HEK293 (cell line): Measurements from ENCODE around the gene DOCK3.

ENCODE experiments used
- CTCF ChIA-PET: fragments of 350-600 bp; formaldehyde crosslinking; extraction: SDS; loops from one replicate; lab custom pipeline; 2021; ENCODE audit warnings: antibody characterized with exemption; lab: Yijun Ruan, JAX
- POLR2A ChIA-PET: fragments of 300-600 bp; formaldehyde crosslinking; extraction: SDS; loops from one replicate; lab custom pipeline; 2020; ENCODE audit warnings: antibody characterized with exemption, inconsistent platforms; lab: Yijun Ruan, JAX
- H3K27ac ChIP-seq: fragments of 200-500 bp; sonication (Bioruptor generic); 2 replicates; pipeline ENCODE4 v1.5.1; 2014; ENCODE audit warnings: low read depth, low read length, control low read depth, inconsistent platforms; ENCODE audit errors: extremely low read depth
- H3K36me3 ChIP-seq, 2 experiments: fragments of 200-500 bp in 1 of 2; sonication (Bioruptor generic) in 1 of 2; 1 replicate in 1 of 2; 2 replicates in 1 of 2; pipeline ENCODE4 v1.5.1; 2014 to 2017; ENCODE audit warnings: inconsistent platforms in 2 of 2, low read length in 2 of 2; ENCODE audit not compliant: control insufficient read depth in 2 of 2, insufficient read depth in 1 of 2
- H3K4me1 ChIP-seq: fragments of 200-500 bp; sonication (Bioruptor generic); 2 replicates; pipeline ENCODE4 v1.5.1; 2014; ENCODE audit warnings: mild to moderate bottlenecking, low read length, inconsistent platforms; ENCODE audit not compliant: control insufficient read depth, insufficient read depth
- H3K4me3 ChIP-seq: 2 replicates; pipeline ENCODE4 v1.5.1; 2011; ENCODE audit warnings: low read depth, mild to moderate bottlenecking, control low read depth, low read length, moderate library complexity
- H3K9me3 ChIP-seq: fragments of 200-500 bp; sonication (Bioruptor generic); 2 replicates; pipeline ENCODE4 v1.5.1; 2014; ENCODE audit warnings: low read depth, low read length, inconsistent platforms; ENCODE audit not compliant: control insufficient read depth, insufficient read depth
- GLI2 ChIP-seq: fragments of 450-650 bp; formaldehyde crosslinking; IDR thresholded peaks from 2 replicates; pipeline ENCODE4; 2017; ENCODE audit warnings: missing biosample characterization, missing genetic modification characterization, low read depth, borderline replicate concordance
- MZF1 ChIP-seq: fragments of 450-650 bp; formaldehyde crosslinking; IDR thresholded peaks from 2 replicates; pipeline ENCODE4 v1.5.1; 2017; ENCODE audit warnings: missing biosample characterization, missing genetic modification characterization, borderline replicate concordance
- SETDB1 ChIP-seq: IDR thresholded peaks from one replicate; pipeline ENCODE4 v1.6.1; 2017; ENCODE audit warnings: mild to moderate bottlenecking, low read length, moderate library complexity, mixed read lengths; ENCODE audit not compliant: insufficient read length
- TRIM28 ChIP-seq: IDR thresholded peaks from 2 replicates; pipeline ENCODE4 v1.6.1; 2011; ENCODE audit warnings: low read length, control low read depth, borderline replicate concordance
- ZBTB48 ChIP-seq: fragments of 450-650 bp; formaldehyde crosslinking; IDR thresholded peaks from 2 replicates; pipeline ENCODE4 v1.5.1; 2016; ENCODE audit warnings: missing biosample characterization, missing genetic modification characterization
- ZIC2 ChIP-seq: fragments of 450-650 bp; formaldehyde crosslinking; IDR thresholded peaks from 2 replicates; pipeline ENCODE4 v1.5.1; 2016; ENCODE audit warnings: missing biosample characterization, missing genetic modification characterization
- ZNF174 ChIP-seq: fragments of 450-650 bp; formaldehyde crosslinking; IDR thresholded peaks from 2 replicates; pipeline ENCODE4 v1.5.0; 2017; ENCODE audit warnings: missing biosample characterization, mild to moderate bottlenecking, missing genetic modification characterization
- ZNF184 ChIP-seq: fragments of 450-650 bp; IDR thresholded peaks from 2 replicates; pipeline ENCODE4 v1.5.1; 2018; ENCODE audit warnings: missing biosample characterization, mild to moderate bottlenecking, missing genetic modification characterization
- ZNF202 ChIP-seq: fragments of 450-650 bp; formaldehyde crosslinking; IDR thresholded peaks from 2 replicates; pipeline ENCODE4 v1.5.1; 2016; ENCODE audit warnings: missing biosample characterization, missing genetic modification characterization, borderline replicate concordance
- ZNF248 ChIP-seq: fragments of 450-650 bp; formaldehyde crosslinking; IDR thresholded peaks from 2 replicates; pipeline ENCODE4 v1.5.1; 2017; ENCODE audit warnings: missing biosample characterization, missing genetic modification characterization
- ZNF324 ChIP-seq: fragments of 450-650 bp; formaldehyde crosslinking; IDR thresholded peaks from 2 replicates; pipeline ENCODE4 v1.5.1; 2016; ENCODE audit warnings: missing biosample characterization, missing genetic modification characterization
- ZNF391 ChIP-seq: fragments of 450-650 bp; formaldehyde crosslinking; IDR thresholded peaks from 2 replicates; pipeline ENCODE4 v1.5.1; 2016; ENCODE audit warnings: low read depth, missing biosample characterization, missing genetic modification characterization, borderline replicate concordance
- ZNF473 ChIP-seq: fragments of 450-650 bp; formaldehyde crosslinking; IDR thresholded peaks from 2 replicates; pipeline ENCODE4 v1.5.1; 2017; ENCODE audit warnings: missing biosample characterization, missing genetic modification characterization
- ZNF501 ChIP-seq: fragments of 450-650 bp; formaldehyde crosslinking; IDR thresholded peaks from 2 replicates; pipeline ENCODE4 v1.5.1; 2016; ENCODE audit warnings: missing biosample characterization, missing genetic modification characterization
- ZNF544 ChIP-seq: fragments of 450-650 bp; formaldehyde crosslinking; IDR thresholded peaks from 2 replicates; pipeline ENCODE4 v1.5.0; 2017; ENCODE audit warnings: missing biosample characterization, missing genetic modification characterization
- ZNF548 ChIP-seq: fragments of 450-650 bp; formaldehyde crosslinking; IDR thresholded peaks from 2 replicates; pipeline ENCODE4 v1.5.1; 2016; ENCODE audit warnings: missing biosample characterization, missing genetic modification characterization
- ZNF624 ChIP-seq: fragments of 450-650 bp; formaldehyde crosslinking; IDR thresholded peaks from 2 replicates; pipeline ENCODE4 v1.5.1; 2017; ENCODE audit warnings: missing biosample characterization, missing genetic modification characterization
- ZNF664 ChIP-seq: fragments of 450-650 bp; formaldehyde crosslinking; IDR thresholded peaks from 2 replicates; pipeline ENCODE4 v1.5.1; 2016; ENCODE audit warnings: missing biosample characterization, missing genetic modification characterization
- ZNF677 ChIP-seq: fragments of 450-650 bp; IDR thresholded peaks from 2 replicates; pipeline ENCODE4 v1.5.0; 2018; ENCODE audit warnings: missing biosample characterization, mild to moderate bottlenecking, missing genetic modification characterization, moderate library complexity
- ZNF792 ChIP-seq: fragments of 450-650 bp; formaldehyde crosslinking; IDR thresholded peaks from 2 replicates; pipeline ENCODE4 v1.5.1; 2016; ENCODE audit warnings: missing biosample characterization, missing genetic modification characterization
- TF ChIP-seq, protein P1 (sequence below): fragments of 450-650 bp; formaldehyde crosslinking; IDR thresholded peaks from 2 replicates; pipeline ENCODE4 v1.5.1; 2016; ENCODE audit warnings: missing biosample characterization, missing genetic modification characterization
- TF ChIP-seq, protein P2 (sequence below): fragments of 450-650 bp; formaldehyde crosslinking; IDR thresholded peaks from 2 replicates; pipeline ENCODE4 v1.5.1; 2017; ENCODE audit warnings: missing biosample characterization, mild to moderate bottlenecking, missing genetic modification characterization, moderate library complexity
- TF ChIP-seq, protein P3 (sequence below): sonication (generic); formaldehyde crosslinking; IDR thresholded peaks from 2 replicates; pipeline ENCODE4 v1.8.1; 2022; ENCODE audit warnings: mild to moderate bottlenecking, moderate library complexity, missing genetic modification reagents
- TF ChIP-seq, protein P4 (sequence below): fragments of 450-650 bp; formaldehyde crosslinking; IDR thresholded peaks from 2 replicates; pipeline ENCODE4 v1.5.1; 2016; ENCODE audit warnings: missing biosample characterization, missing genetic modification characterization
- TF ChIP-seq, protein P5 (sequence below): fragments of 450-650 bp; formaldehyde crosslinking; IDR thresholded peaks from 2 replicates; pipeline ENCODE4 v1.5.0; 2017; ENCODE audit warnings: missing biosample characterization, missing genetic modification characterization, borderline replicate concordance

Gene DOCK3

DNA sequence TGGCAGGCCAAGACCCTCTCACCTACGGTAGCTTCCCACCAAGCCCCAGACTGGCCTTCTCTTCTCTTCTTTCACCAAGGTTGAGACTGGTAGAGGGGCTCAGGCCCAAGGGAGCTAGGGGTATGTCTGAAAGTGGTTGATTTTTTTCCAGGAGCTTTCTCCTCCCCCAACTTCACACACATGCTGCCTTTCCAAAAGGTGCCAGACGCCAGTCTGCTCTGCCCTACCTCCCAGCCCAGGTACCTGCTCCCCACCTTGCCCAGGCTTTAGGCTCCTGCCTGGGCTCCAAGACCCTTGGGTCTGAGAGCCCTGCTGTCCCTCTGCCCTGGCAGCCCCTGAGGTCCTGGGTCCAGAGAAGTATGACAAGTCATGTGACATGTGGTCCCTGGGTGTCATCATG lies 29.3 kb upstream of the DOCK3 start (continued):
- TF ChIP-seq, protein P1, sequence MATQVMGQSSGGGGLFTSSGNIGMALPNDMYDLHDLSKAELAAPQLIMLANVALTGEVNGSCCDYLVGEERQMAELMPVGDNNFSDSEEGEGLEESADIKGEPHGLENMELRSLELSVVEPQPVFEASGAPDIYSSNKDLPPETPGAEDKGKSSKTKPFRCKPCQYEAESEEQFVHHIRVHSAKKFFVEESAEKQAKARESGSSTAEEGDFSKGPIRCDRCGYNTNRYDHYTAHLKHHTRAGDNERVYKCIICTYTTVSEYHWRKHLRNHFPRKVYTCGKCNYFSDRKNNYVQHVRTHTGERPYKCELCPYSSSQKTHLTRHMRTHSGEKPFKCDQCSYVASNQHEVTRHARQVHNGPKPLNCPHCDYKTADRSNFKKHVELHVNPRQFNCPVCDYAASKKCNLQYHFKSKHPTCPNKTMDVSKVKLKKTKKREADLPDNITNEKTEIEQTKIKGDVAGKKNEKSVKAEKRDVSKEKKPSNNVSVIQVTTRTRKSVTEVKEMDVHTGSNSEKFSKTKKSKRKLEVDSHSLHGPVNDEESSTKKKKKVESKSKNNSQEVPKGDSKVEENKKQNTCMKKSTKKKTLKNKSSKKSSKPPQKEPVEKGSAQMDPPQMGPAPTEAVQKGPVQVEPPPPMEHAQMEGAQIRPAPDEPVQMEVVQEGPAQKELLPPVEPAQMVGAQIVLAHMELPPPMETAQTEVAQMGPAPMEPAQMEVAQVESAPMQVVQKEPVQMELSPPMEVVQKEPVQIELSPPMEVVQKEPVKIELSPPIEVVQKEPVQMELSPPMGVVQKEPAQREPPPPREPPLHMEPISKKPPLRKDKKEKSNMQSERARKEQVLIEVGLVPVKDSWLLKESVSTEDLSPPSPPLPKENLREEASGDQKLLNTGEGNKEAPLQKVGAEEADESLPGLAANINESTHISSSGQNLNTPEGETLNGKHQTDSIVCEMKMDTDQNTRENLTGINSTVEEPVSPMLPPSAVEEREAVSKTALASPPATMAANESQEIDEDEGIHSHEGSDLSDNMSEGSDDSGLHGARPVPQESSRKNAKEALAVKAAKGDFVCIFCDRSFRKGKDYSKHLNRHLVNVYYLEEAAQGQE: no peak
- TF ChIP-seq ZNF473 (tag by site-specific recombination) (no peak), ZNF664 (tag by site-specific recombination) (no peak), ZIC2 (tag by site-specific recombination) (no peak), SETDB1 (no peak), TRIM28 (no peak)
- TF ChIP-seq, protein P2, sequence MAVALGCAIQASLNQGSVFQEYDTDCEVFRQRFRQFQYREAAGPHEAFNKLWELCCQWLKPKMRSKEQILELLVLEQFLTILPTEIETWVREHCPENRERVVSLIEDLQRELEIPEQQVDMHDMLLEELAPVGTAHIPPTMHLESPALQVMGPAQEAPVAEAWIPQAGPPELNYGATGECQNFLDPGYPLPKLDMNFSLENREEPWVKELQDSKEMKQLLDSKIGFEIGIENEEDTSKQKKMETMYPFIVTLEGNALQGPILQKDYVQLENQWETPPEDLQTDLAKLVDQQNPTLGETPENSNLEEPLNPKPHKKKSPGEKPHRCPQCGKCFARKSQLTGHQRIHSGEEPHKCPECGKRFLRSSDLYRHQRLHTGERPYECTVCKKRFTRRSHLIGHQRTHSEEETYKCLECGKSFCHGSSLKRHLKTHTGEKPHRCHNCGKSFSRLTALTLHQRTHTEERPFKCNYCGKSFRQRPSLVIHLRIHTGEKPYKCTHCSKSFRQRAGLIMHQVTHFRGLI: no peak

DNA sequence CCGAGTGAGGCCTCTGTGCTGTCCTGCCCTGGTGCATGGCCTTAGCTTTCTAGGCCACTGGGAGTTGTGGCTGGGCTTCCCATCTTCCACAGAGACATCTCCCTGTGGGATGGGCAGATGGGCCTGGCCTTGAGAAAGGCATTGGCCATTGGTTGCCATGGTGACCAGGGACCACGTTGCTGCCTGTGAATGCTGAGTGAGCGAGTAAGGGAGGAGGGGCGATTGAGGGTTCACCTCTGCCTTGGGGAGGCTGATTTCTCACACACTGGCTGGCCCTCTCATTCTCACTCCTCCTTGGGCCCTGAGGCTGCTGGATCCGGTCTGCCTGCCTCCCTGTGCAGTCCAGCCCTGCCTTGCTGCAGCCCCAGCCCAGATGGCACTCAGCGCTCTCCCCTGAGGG lies 26.4 kb upstream of the DOCK3 start:
- CTCF ChIA-PET: interaction anchor here (1.5 kb wide), 1 partner anchor 32 kb away, joined by 4 read pairs; the partner anchor contains the start of gene MAPKAPK3
- H3K27ac ChIP-seq: no peak overlapping the region
- TF ChIP-seq ZNF324 (tag by site-specific recombination) (no peak), ZNF624 (tag by site-specific recombination) (no peak), ZBTB48 (tag by site-specific recombination) (0 out of 2 replicates have a peak, but pooled peaks have one; percentile 33), ZNF202 (tag by site-specific recombination) (no peak), ZNF248 (no peak), ZNF174 (tag by site-specific recombination) (no peak)
- TF ChIP-seq, protein P3, sequence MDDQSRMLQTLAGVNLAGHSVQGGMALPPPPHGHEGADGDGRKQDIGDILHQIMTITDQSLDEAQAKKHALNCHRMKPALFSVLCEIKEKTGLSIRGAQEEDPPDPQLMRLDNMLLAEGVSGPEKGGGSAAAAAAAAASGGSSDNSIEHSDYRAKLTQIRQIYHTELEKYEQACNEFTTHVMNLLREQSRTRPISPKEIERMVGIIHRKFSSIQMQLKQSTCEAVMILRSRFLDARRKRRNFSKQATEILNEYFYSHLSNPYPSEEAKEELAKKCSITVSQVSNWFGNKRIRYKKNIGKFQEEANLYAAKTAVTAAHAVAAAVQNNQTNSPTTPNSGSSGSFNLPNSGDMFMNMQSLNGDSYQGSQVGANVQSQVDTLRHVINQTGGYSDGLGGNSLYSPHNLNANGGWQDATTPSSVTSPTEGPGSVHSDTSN (CRISPR knock-in tag): no peak
- TF ChIP-seq, all 188 proteins: peak for 1
- H3K9me3 ChIP-seq: no peaks in the 10 kb centered on the region
- peaks cover 0 to 51% of the 10 kb centered on the region in 2 experiments; a peak in 1 of 3 replicates for H3K36me3 ChIP-seq
- H3K4me1 ChIP-seq: no peaks in the 10 kb centered on the region
- H3K4me3 ChIP-seq: no peak overlapping the region
- POLR2A ChIA-PET: no interaction called here

DNA sequence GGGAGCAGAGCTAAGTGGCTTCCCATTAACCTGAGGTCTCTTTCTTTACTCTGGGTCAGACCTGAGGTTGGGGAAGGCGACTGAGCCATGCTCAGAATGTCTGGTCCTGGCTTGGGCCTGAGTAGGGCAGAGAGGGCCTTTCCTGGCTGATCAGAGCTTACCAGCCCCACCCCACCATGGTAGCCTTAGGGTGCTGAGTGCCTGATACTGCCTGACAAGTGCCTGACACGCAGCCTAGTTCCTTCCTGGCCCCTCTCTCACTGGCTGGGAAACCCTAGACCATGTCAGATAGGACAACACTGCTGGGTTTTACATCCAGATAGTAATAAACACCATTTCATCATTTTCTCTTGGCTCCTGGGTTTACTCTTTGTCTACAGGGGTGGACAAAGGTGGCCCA lies 25.8 kb upstream of the DOCK3 start:
- CTCF ChIA-PET: interaction anchor here (1.5 kb wide), 1 partner anchor 33 kb away, joined by 4 read pairs; the partner anchor contains the start of gene MAPKAPK3
- TF ChIP-seq ZNF792 (tag by site-specific recombination) (no peak), ZNF501 (no peak), ZNF664 (tag by site-specific recombination) (no peak), ZNF677 (tag by site-specific recombination) (no peak), ZNF184 (no peak), ZNF391 (tag by site-specific recombination) (no peak), GLI2 (tag by site-specific recombination) (no peak), MZF1 (no peak), ZNF548 (tag by site-specific recombination) (no peak), ZNF544 (no peak)
- TF ChIP-seq, protein P4, sequence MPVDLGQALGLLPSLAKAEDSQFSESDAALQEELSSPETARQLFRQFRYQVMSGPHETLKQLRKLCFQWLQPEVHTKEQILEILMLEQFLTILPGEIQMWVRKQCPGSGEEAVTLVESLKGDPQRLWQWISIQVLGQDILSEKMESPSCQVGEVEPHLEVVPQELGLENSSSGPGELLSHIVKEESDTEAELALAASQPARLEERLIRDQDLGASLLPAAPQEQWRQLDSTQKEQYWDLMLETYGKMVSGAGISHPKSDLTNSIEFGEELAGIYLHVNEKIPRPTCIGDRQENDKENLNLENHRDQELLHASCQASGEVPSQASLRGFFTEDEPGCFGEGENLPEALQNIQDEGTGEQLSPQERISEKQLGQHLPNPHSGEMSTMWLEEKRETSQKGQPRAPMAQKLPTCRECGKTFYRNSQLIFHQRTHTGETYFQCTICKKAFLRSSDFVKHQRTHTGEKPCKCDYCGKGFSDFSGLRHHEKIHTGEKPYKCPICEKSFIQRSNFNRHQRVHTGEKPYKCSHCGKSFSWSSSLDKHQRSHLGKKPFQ (tag by site-specific recombination): no peak
- TF ChIP-seq, protein P5, sequence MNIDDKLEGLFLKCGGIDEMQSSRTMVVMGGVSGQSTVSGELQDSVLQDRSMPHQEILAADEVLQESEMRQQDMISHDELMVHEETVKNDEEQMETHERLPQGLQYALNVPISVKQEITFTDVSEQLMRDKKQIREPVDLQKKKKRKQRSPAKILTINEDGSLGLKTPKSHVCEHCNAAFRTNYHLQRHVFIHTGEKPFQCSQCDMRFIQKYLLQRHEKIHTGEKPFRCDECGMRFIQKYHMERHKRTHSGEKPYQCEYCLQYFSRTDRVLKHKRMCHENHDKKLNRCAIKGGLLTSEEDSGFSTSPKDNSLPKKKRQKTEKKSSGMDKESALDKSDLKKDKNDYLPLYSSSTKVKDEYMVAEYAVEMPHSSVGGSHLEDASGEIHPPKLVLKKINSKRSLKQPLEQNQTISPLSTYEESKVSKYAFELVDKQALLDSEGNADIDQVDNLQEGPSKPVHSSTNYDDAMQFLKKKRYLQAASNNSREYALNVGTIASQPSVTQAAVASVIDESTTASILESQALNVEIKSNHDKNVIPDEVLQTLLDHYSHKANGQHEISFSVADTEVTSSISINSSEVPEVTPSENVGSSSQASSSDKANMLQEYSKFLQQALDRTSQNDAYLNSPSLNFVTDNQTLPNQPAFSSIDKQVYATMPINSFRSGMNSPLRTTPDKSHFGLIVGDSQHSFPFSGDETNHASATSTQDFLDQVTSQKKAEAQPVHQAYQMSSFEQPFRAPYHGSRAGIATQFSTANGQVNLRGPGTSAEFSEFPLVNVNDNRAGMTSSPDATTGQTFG (tag by site-specific recombination): no peak

More for the DNA sequence above, 25.8 kb upstream of the DOCK3 start:
- Histone ChIP-seq H3K9me3 (no peaks in the 10 kb centered on the region), H3K4me1 (no peaks in the 10 kb centered on the region), H3K4me3 (no peak overlapping the region), H3K36me3 (peaks cover 0 to 45% of the 10 kb centered on the region in 2 experiments; a peak in 1 of 3 replicates), H3K27ac (no peak overlapping the region)
- POLR2A ChIA-PET: no interaction called here
